WTC11 (cell line): ENCODE measurements around the gene GANAB. TPM values are rescaled to one million over a fixed set of nuclear protein-coding genes. Genes with fewer than 3 reads are reported as not detected.

Experiments
- ATAC-seq: fragments of 200-7000 bp; cut with Tn5 transposase; 2 replicates; pipeline ENCODE4 v1.10.0; 2021; ENCODE audit warnings: mild to moderate bottlenecking, moderate library complexity
- CTCF ChIA-PET: fragments of 300-600 bp; sonication (Branson Sonifier 250); formaldehyde crosslinking; loops from one replicate; lab custom pipeline; 2021; ENCODE audit warnings: antibody characterized with exemption; lab: Charles Lee
- POLR2A ChIA-PET: fragments of 350-600 bp; sonication (Branson Sonifier 250); formaldehyde crosslinking; loops from one replicate; lab custom pipeline; 2021; ENCODE audit warnings: antibody characterized with exemption; lab: Charles Lee
- DNase-seq: peaks from one replicate; pipeline ENCODE4 v3.0.0; 2021; ENCODE audit warnings: low spot score
- H3K27ac Mint-ChIP-seq: 2 replicates; pipeline ENCODE4 v1.8.0; 2021; ENCODE audit warnings: mixed read lengths
- H3K27me3 Mint-ChIP-seq: 2 replicates; pipeline ENCODE4 v1.8.0; 2021; ENCODE audit warnings: low read depth, mild to moderate bottlenecking, moderate library complexity, mixed read lengths
- H3K36me3 Mint-ChIP-seq: 2 replicates; pipeline ENCODE4 v1.8.0; 2021; ENCODE audit warnings: mixed read lengths
- H3K4me1 Mint-ChIP-seq: 2 replicates; pipeline ENCODE4 v1.8.0; 2022; ENCODE audit warnings: mixed read lengths
- H3K4me3 Mint-ChIP-seq: 2 replicates; pipeline ENCODE4 v1.8.0; 2021; ENCODE audit warnings: mild to moderate bottlenecking, moderate library complexity, mixed read lengths
- H3K9me3 Mint-ChIP-seq: 2 replicates; pipeline ENCODE4 v1.8.0; 2021; ENCODE audit warnings: mixed read lengths
- GTF2I ChIP-seq: fragments of 250-450 bp; sonication (Bioruptor Pico); conservative IDR thresholded peaks from 2 replicates; pipeline ENCODE4 v1.4.0; 2021; ENCODE audit warnings: mild to moderate bottlenecking
- IRF2 ChIP-seq: sonication (generic); formaldehyde crosslinking; IDR thresholded peaks from 2 replicates; pipeline ENCODE4 v1.8.0; 2022; ENCODE audit warnings: low read depth, missing genetic modification reagents, borderline replicate concordance
- NR2C2 ChIP-seq: sonication (generic); formaldehyde crosslinking; IDR thresholded peaks from 2 replicates; pipeline ENCODE4 v1.8.0; 2022; ENCODE audit warnings: mild to moderate bottlenecking, missing genetic modification reagents
- SMAD4 ChIP-seq: sonication (generic); formaldehyde crosslinking; IDR thresholded peaks from 2 replicates; pipeline ENCODE4 v1.8.0; 2022; ENCODE audit warnings: mild to moderate bottlenecking, missing genetic modification reagents
- ZNF263 ChIP-seq: sonication (generic); formaldehyde crosslinking; IDR thresholded peaks from 2 replicates; pipeline ENCODE4 v1.8.1; 2022; ENCODE audit warnings: low read depth, mild to moderate bottlenecking, moderate library complexity, missing genetic modification reagents
- ZNF396 ChIP-seq: fragments of 250-450 bp; sonication (Bioruptor Pico); IDR thresholded peaks from 2 replicates; pipeline ENCODE4 v1.8.0; 2021; ENCODE audit warnings: mild to moderate bottlenecking, moderate library complexity, borderline replicate concordance
- ZNF423 ChIP-seq: fragments of 250-450 bp; sonication (Bioruptor Pico); IDR thresholded peaks from 2 replicates; pipeline ENCODE4 v2.1.2; 2022; ENCODE audit warnings: mild to moderate bottlenecking, moderate library complexity
- total RNA-seq: library from RNA; stranded (reverse); gene quantifications from 3 replicates; pipeline ENCODE4 v1.2.3, GENCODE V29; 2021
- TF ChIP-seq, protein P1 (sequence below): sonication (generic); formaldehyde crosslinking; IDR thresholded peaks from 2 replicates; pipeline ENCODE4 v1.8.1; 2023; ENCODE audit warnings: mild to moderate bottlenecking, missing genetic modification reagents
- TF ChIP-seq, protein P2 (sequence below): sonication (generic); formaldehyde crosslinking; IDR thresholded peaks from 2 replicates; pipeline ENCODE4 v1.8.1; 2022; ENCODE audit warnings: low read depth, missing genetic modification reagents, borderline replicate concordance
- TF ChIP-seq, protein P3 (sequence below): sonication (generic); formaldehyde crosslinking; IDR thresholded peaks from 2 replicates; pipeline ENCODE4 v1.8.1; 2023; ENCODE audit warnings: mild to moderate bottlenecking, missing genetic modification reagents, moderate library complexity
- TF ChIP-seq, protein P4 (sequence below): sonication (generic); formaldehyde crosslinking; IDR thresholded peaks from 2 replicates; pipeline ENCODE4 v1.8.1; 2022; ENCODE audit warnings: mild to moderate bottlenecking, moderate library complexity, missing genetic modification reagents
- TF ChIP-seq, protein P5 (sequence below): sonication (generic); formaldehyde crosslinking; IDR thresholded peaks from 2 replicates; pipeline ENCODE4 v1.8.0; 2022; ENCODE audit warnings: missing genetic modification reagents
- TF ChIP-seq, protein P6 (sequence below): fragments of 250-450 bp; sonication (Bioruptor Pico); IDR thresholded peaks from 2 replicates; pipeline ENCODE4 v1.9.0; 2021; ENCODE audit warnings: mild to moderate bottlenecking
- TF ChIP-seq, protein P7 (sequence below): fragments of 200-600 bp; IDR thresholded peaks from 2 replicates; pipeline ENCODE4 v1.8.0; 2022; ENCODE audit warnings: antibody characterized with exemption
- TF ChIP-seq, protein P8 (sequence below): sonication (generic); formaldehyde crosslinking; conservative IDR thresholded peaks from 2 replicates; pipeline ENCODE4 v1.8.1; 2023; ENCODE audit warnings: mild to moderate bottlenecking, low read depth, missing genetic modification reagents, moderate library complexity

GANAB gene
- total RNA-seq, 1 experiment from 2014 or later, result 327 TPM

DNA sequence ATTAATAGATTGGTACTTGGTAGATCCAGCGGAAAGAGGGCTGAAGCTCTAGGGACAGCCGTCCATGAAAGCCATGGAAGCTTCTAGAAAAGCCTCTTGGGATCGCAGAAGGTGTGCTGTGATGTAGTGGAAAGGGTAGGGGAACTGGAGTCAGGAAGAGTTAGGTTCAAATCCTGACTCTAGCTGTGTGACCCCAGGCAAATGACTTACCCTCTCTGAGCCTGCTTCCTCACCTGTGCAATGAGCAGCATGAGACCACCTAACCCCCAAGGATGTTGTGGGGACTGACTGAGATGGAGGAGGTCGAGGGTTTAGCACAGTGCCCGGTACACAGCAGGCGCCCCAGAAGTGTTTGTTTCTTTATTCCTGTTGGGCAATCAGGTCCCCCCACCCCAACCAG is 36.0 kb downstream of the GANAB start:
- no peak for ATAC-seq
- POLR2A ChIA-PET, result interaction anchor here (0.6 to 3.7 kb wide), 2 partner anchors 19 to 175 kb away, joined by 4 to 21 read pairs; partner anchors contain the start of gene TUT1
- H3K4me3 Mint-ChIP-seq, result peak overlapping the region; percentile 95
- DNase-seq, result no peak
- CTCF ChIA-PET, result interaction anchor here (0.6 to 3.7 kb wide), 10 partner anchors 9 to 186 kb away, joined by 3 to 51 read pairs (median 11); partner anchors contain the start of genes B3GAT3, BSCL2, C11orf98 and CSKMT
- no peak overlapping the region for H3K27ac Mint-ChIP-seq
- peaks cover 9% of the 10 kb centered on the region; the same call in 1 of the 2 replicates for H3K27me3 Mint-ChIP-seq
- peaks cover 41% of the 10 kb centered on the region for H3K4me1 Mint-ChIP-seq
- no peaks in the 10 kb centered on the region for H3K36me3 Mint-ChIP-seq
- TF ChIP-seq, protein P1, sequence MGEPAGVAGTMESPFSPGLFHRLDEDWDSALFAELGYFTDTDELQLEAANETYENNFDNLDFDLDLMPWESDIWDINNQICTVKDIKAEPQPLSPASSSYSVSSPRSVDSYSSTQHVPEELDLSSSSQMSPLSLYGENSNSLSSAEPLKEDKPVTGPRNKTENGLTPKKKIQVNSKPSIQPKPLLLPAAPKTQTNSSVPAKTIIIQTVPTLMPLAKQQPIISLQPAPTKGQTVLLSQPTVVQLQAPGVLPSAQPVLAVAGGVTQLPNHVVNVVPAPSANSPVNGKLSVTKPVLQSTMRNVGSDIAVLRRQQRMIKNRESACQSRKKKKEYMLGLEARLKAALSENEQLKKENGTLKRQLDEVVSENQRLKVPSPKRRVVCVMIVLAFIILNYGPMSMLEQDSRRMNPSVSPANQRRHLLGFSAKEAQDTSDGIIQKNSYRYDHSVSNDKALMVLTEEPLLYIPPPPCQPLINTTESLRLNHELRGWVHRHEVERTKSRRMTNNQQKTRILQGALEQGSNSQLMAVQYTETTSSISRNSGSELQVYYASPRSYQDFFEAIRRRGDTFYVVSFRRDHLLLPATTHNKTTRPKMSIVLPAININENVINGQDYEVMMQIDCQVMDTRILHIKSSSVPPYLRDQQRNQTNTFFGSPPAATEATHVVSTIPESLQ (CRISPR knock-in tag), result no peak
- no peak for TF ChIP-seq ZNF423
- no peaks in the 10 kb centered on the region for H3K9me3 Mint-ChIP-seq

DNA sequence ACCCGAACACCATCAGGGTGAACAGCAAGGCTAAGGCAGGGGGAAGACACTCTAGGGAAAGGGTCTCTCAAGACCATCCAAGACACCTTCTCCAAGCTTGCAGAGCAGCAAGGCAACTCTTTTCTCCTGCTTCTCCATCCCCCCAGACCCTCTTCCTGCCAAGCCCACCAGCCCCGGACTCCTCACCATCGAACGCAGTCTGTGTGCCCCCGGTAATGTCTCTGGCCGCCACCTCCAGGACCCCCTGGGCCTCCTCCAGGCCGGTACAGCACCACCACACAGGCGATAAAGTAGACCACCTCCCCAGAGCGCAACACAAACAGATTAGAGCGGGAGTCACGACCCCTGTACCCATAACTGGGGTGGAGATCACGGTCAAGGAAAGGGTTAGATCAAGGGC is 37.6 kb downstream of the GANAB start:
- no peaks in the 10 kb centered on the region for H3K9me3 Mint-ChIP-seq
- no peak for ATAC-seq
- H3K36me3 Mint-ChIP-seq, result peaks cover 3% of the 10 kb centered on the region
- no peak for DNase-seq
- peaks cover 19% of the 10 kb centered on the region for H3K27me3 Mint-ChIP-seq
- peaks cover 51% of the 10 kb centered on the region for H3K4me1 Mint-ChIP-seq
- TF ChIP-seq GTF2I, result no peak
- no peak for TF ChIP-seq ZNF263 (CRISPR knock-in tag)
- no peak for TF ChIP-seq SMAD4
- no peak for TF ChIP-seq ZNF396
- no peak for TF ChIP-seq NR2C2
- TF ChIP-seq, protein P2, sequence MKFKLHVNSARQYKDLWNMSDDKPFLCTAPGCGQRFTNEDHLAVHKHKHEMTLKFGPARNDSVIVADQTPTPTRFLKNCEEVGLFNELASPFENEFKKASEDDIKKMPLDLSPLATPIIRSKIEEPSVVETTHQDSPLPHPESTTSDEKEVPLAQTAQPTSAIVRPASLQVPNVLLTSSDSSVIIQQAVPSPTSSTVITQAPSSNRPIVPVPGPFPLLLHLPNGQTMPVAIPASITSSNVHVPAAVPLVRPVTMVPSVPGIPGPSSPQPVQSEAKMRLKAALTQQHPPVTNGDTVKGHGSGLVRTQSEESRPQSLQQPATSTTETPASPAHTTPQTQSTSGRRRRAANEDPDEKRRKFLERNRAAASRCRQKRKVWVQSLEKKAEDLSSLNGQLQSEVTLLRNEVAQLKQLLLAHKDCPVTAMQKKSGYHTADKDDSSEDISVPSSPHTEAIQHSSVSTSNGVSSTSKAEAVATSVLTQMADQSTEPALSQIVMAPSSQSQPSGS (CRISPR knock-in tag), result no peak
- TF ChIP-seq, protein P3, sequence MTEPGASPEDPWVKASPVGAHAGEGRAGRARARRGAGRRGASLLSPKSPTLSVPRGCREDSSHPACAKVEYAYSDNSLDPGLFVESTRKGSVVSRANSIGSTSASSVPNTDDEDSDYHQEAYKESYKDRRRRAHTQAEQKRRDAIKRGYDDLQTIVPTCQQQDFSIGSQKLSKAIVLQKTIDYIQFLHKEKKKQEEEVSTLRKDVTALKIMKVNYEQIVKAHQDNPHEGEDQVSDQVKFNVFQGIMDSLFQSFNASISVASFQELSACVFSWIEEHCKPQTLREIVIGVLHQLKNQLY (CRISPR knock-in tag), result no peak
- TF ChIP-seq, protein P4, sequence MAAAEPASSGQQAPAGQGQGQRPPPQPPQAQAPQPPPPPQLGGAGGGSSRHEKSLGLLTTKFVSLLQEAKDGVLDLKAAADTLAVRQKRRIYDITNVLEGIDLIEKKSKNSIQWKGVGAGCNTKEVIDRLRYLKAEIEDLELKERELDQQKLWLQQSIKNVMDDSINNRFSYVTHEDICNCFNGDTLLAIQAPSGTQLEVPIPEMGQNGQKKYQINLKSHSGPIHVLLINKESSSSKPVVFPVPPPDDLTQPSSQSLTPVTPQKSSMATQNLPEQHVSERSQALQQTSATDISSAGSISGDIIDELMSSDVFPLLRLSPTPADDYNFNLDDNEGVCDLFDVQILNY (CRISPR knock-in tag), result no peak
- TF ChIP-seq, protein P5, sequence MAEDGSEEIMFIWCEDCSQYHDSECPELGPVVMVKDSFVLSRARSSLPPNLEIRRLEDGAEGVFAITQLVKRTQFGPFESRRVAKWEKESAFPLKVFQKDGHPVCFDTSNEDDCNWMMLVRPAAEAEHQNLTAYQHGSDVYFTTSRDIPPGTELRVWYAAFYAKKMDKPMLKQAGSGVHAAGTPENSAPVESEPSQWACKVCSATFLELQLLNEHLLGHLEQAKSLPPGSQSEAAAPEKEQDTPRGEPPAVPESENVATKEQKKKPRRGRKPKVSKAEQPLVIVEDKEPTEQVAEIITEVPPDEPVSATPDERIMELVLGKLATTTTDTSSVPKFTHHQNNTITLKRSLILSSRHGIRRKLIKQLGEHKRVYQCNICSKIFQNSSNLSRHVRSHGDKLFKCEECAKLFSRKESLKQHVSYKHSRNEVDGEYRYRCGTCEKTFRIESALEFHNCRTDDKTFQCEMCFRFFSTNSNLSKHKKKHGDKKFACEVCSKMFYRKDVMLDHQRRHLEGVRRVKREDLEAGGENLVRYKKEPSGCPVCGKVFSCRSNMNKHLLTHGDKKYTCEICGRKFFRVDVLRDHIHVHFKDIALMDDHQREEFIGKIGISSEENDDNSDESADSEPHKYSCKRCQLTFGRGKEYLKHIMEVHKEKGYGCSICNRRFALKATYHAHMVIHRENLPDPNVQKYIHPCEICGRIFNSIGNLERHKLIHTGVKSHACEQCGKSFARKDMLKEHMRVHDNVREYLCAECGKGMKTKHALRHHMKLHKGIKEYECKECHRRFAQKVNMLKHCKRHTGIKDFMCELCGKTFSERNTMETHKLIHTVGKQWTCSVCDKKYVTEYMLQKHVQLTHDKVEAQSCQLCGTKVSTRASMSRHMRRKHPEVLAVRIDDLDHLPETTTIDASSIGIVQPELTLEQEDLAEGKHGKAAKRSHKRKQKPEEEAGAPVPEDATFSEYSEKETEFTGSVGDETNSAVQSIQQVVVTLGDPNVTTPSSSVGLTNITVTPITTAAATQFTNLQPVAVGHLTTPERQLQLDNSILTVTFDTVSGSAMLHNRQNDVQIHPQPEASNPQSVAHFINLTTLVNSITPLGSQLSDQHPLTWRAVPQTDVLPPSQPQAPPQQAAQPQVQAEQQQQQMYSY, result no peak
- TF ChIP-seq, protein P6, sequence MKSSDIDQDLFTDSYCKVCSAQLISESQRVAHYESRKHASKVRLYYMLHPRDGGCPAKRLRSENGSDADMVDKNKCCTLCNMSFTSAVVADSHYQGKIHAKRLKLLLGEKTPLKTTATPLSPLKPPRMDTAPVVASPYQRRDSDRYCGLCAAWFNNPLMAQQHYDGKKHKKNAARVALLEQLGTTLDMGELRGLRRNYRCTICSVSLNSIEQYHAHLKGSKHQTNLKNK (CRISPR knock-in tag), result no peak
- TF ChIP-seq, protein P7, sequence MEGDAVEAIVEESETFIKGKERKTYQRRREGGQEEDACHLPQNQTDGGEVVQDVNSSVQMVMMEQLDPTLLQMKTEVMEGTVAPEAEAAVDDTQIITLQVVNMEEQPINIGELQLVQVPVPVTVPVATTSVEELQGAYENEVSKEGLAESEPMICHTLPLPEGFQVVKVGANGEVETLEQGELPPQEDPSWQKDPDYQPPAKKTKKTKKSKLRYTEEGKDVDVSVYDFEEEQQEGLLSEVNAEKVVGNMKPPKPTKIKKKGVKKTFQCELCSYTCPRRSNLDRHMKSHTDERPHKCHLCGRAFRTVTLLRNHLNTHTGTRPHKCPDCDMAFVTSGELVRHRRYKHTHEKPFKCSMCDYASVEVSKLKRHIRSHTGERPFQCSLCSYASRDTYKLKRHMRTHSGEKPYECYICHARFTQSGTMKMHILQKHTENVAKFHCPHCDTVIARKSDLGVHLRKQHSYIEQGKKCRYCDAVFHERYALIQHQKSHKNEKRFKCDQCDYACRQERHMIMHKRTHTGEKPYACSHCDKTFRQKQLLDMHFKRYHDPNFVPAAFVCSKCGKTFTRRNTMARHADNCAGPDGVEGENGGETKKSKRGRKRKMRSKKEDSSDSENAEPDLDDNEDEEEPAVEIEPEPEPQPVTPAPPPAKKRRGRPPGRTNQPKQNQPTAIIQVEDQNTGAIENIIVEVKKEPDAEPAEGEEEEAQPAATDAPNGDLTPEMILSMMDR, result no peak
- TF ChIP-seq IRF2 (CRISPR knock-in tag), result no peak
- TF ChIP-seq, protein P8, sequence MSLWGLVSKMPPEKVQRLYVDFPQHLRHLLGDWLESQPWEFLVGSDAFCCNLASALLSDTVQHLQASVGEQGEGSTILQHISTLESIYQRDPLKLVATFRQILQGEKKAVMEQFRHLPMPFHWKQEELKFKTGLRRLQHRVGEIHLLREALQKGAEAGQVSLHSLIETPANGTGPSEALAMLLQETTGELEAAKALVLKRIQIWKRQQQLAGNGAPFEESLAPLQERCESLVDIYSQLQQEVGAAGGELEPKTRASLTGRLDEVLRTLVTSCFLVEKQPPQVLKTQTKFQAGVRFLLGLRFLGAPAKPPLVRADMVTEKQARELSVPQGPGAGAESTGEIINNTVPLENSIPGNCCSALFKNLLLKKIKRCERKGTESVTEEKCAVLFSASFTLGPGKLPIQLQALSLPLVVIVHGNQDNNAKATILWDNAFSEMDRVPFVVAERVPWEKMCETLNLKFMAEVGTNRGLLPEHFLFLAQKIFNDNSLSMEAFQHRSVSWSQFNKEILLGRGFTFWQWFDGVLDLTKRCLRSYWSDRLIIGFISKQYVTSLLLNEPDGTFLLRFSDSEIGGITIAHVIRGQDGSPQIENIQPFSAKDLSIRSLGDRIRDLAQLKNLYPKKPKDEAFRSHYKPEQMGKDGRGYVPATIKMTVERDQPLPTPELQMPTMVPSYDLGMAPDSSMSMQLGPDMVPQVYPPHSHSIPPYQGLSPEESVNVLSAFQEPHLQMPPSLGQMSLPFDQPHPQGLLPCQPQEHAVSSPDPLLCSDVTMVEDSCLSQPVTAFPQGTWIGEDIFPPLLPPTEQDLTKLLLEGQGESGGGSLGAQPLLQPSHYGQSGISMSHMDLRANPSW (CRISPR knock-in tag), result no peak
- ChIA-PET CTCF (interaction anchor here (1.1 to 8.9 kb wide), 2 partner anchors 16 to 66 kb away, joined by 3 to 74 read pairs; partner anchors contain the start of gene TUT1), POLR2A (no interaction called here)
- H3K4me3 Mint-ChIP-seq, result no peak overlapping the region
- no peak overlapping the region for H3K27ac Mint-ChIP-seq
